Measurements from ENCODE around the gene TCTN1. TPM values are rescaled to one million over a fixed set of nuclear protein-coding genes. Genes with fewer than 3 reads are reported as not detected.

TCTN1 gene
- total RNA-seq, 3 donors from 2014 or later: 7.2 to 23.7 (median 8.2) TPM

DNA sequence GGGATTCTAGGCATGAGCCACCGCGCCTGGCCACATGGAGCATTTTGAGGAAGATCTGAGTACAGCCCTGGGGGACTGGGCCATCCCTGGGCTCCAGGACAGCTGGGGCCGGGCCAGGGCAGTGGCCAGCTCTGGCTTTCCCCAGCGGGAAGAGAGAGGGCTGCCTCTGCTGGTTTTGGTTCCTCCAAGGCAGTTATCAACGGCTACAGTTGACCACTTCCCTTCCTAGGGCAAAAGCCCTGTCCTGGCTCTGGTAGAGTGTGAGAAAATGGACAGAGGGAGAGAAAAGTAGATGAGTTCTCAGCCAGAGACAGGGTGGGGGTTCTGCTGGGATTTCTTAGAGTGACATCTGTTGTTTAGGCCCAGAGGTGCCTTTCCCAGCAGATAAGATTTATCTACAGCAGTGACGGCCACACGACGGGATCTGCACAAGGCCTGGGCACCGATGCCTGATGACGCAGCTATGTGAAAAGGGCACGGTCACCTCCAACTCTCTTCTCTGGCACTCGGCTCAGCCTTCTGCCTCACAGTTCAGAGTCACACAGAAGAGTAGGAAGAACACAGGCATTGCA, 80.5 kb downstream of the TCTN1 start:
- ATAC-seq (peak; percentile 25), DNase-seq (peak in 2 of 3 donors; percentile 21 to 39)
- intact Hi-C loops (cut with DNase I, micrococcal nuclease): no loop called here

DNA sequence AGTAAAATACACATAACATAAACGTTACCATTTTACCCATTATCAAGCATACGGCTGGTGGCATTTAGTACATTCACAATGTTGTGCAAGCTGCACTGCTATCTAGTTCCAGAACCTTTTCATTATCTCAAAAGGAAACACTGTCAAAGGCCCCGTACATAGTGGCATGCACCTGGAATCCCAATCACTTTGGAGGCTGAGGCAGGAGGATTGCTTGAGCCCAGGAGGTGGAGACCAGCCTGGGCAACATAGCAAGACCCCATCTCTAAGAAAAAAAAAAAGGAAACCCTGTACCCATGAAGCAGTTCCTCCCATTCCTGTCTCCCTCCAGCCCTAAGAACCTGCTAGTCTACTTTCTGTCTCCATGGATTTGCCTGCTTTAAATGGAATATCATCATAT, 82.4 kb downstream of the TCTN1 start:
- Histone ChIP-seq H3K4me3 (no peak overlapping the region), H3K4me1 (ENCODE audit: low read depth) (peaks cover 3% of the 10 kb centered on the region), H3K36me3 (ENCODE audit: low read depth) (no peaks in the 10 kb centered on the region), H3K9me3 (no peaks in the 10 kb centered on the region)
- ATAC-seq (no peak), DNase-seq (no peak)
- TF ChIP-seq, protein P1, sequence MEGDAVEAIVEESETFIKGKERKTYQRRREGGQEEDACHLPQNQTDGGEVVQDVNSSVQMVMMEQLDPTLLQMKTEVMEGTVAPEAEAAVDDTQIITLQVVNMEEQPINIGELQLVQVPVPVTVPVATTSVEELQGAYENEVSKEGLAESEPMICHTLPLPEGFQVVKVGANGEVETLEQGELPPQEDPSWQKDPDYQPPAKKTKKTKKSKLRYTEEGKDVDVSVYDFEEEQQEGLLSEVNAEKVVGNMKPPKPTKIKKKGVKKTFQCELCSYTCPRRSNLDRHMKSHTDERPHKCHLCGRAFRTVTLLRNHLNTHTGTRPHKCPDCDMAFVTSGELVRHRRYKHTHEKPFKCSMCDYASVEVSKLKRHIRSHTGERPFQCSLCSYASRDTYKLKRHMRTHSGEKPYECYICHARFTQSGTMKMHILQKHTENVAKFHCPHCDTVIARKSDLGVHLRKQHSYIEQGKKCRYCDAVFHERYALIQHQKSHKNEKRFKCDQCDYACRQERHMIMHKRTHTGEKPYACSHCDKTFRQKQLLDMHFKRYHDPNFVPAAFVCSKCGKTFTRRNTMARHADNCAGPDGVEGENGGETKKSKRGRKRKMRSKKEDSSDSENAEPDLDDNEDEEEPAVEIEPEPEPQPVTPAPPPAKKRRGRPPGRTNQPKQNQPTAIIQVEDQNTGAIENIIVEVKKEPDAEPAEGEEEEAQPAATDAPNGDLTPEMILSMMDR (IDR thresholded peaks at IDR 0.05): no peak
- intact Hi-C loops (cut with DNase I, micrococcal nuclease): no loop called here

More for the DNA sequence above, 80.5 kb downstream of the TCTN1 start:
- H3K4me3 ChIP-seq: no peak overlapping the region
- no peaks in the 10 kb centered on the region for H3K36me3 ChIP-seq (ENCODE audit: low read depth)
- peaks cover 3% of the 10 kb centered on the region for H3K4me1 ChIP-seq (ENCODE audit: low read depth)
- no peaks in the 10 kb centered on the region for H3K9me3 ChIP-seq
- TF ChIP-seq, protein P1 (IDR thresholded peaks at IDR 0.05): no peak

DNA sequence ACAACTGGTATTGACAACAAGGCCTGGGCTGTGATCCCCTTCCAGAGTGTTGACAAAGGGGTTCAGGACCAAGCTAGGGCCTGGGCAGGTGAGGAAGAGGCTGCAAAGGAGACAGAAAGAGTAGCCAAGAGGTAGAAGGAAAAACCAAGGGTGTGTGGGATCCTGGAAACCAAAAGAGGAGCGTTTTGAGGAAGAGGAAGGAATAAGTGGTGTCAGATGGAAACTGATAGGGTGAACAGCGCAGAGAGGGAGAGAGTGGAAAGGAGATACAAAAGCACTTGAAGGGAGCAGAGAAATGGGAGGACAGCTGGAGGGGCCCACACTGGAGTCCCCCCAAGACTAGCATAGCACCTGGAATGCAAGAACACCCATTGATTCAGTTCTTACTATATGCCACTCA, 83.3 kb downstream of the TCTN1 start:
- Histone ChIP-seq H3K36me3 (ENCODE audit: low read depth) (no peaks in the 10 kb centered on the region), H3K4me1 (ENCODE audit: low read depth) (peaks cover 3% of the 10 kb centered on the region), H3K4me3 (no peak overlapping the region), H3K9me3 (no peaks in the 10 kb centered on the region)
- ATAC-seq: no peak
- DNase-seq: no peak
- intact Hi-C loops (cut with DNase I, micrococcal nuclease): no loop called here
- TF ChIP-seq, protein P1 (IDR thresholded peaks at IDR 0.05): no peak

DNA sequence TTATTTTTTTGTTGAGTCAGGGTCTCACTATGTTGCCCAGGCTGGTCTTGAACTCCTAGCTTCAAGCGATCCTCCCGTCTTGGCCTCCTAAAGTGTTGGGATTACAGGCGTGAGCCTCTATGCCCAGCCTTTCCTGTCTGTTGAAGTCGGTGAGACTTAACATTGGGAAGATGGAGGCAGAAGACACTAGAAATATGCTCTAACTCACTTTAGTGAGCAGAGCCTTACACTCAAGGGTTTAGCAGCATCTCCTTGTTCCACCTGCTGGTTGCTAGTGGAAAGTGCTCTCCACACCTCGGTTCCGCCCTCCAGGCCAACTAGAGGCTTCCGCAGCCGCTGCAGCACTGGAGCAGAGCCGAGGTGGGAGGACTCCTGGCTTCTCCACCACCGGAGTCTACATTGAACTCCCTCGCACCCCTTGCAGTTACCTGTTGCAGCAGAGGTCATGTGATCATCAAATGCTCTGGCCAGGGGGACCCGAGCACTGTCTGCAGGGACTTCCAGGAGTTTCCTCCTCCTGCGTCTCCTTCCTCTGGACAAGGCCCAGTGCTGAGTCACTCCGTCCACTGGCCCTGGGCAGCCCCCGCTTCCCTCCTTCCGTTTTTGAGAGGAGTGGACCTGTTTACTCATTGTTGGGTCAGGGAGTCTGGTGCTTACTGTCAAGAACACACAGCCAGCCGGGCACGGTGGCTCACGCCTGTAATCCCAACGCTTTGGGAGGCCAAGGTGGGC, 84.4 kb downstream of the TCTN1 start:
- peaks cover 3% of the 10 kb centered on the region for H3K4me1 ChIP-seq (ENCODE audit: low read depth)
- DNase-seq (peak; percentile 76 to 81 (median 77)), ATAC-seq (peak; percentile 94)
- no peaks in the 10 kb centered on the region for H3K9me3 ChIP-seq
- no peak overlapping the region for H3K4me3 ChIP-seq
- no peaks in the 10 kb centered on the region for H3K36me3 ChIP-seq (ENCODE audit: low read depth)
- intact Hi-C loops (cut with DNase I, micrococcal nuclease): no loop called here
- TF ChIP-seq, protein P1 (IDR thresholded peaks at IDR 0.05): peak; percentile 61

Other genes with a start within 250 kb of the TCTN1 start
- 10 to 100 TPM; 31.9 to 50.3 (median 32.8) TPM for gene ANAPC7, start 210.4 kb upstream of the TCTN1 start, total RNA-seq
- gene ARPC3, start 163.8 kb upstream of the TCTN1 start, total RNA-seq: 100 to 1,000 TPM; 174 to 277 (median 265) TPM
- gene GPN3, start 145.9 kb upstream of the TCTN1 start, total RNA-seq: 10 to 100 TPM in 2 of 3 donors, 1 to 10 TPM in 1; 9.0 to 15.8 (median 12.4) TPM
- gene FAM216A, start 145.3 kb upstream of the TCTN1 start, total RNA-seq: 1 to 10 TPM in 2 of 3 donors, not detected in 1; 1.9 to 4.4 TPM
- 100 to 1,000 TPM in 2 of 3 donors, 10 to 100 TPM in 1; 99.5 to 127 (median 121) TPM for gene VPS29, start 112.0 kb upstream of the TCTN1 start, total RNA-seq
- gene RAD9B, start 111.8 kb upstream of the TCTN1 start, total RNA-seq: 1 to 10 TPM in 1 of 3 donors, under 1 TPM in 2; 0.26 to 1.6 (median 0.53) TPM
- gene PPTC7, start 30.8 kb upstream of the TCTN1 start, total RNA-seq: 10 to 100 TPM; 32.2 to 34.8 (median 32.8) TPM
- gene HVCN1, start 75.0 kb downstream of the TCTN1 start, total RNA-seq: 1 to 10 TPM; 1.6 to 5.6 (median 3.5) TPM
- 100 to 1,000 TPM; 145 to 171 (median 161) TPM for gene PPP1CC, start 128.8 kb downstream of the TCTN1 start, total RNA-seq
- gene CCDC63, start 232.9 kb downstream of the TCTN1 start, total RNA-seq: not detected